ENCODE results near the gene NBAS.

DNA sequence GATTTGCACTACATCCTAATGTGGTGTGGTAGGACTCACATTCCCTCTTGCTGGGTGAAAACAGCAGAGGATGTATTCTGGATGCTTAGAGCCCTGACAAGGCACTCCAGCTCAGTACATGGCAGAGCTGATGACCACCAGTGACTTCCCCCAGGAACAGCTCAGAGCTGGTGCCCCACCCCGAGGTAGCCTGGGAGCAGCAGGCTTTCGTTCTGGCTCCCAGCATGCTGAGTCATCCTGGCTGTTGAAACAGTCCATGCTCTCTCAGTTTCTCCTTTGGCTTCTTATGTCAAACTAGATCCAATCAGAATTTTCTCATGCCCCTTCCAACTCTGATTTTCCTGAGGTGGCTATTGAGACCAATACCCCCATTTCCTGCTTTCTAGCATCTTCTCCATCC is 438.2 kb downstream of the NBAS start:
- TF ChIP-seq POLR2A (IDR thresholded peaks at IDR 0.05; ENCODE audit: low read depth, low read length) (no peak), POLR2AphosphoS5 (IDR thresholded peaks at IDR 0.05; ENCODE audit: insufficient read depth, low read depth, low read length) (no peak)
- TF ChIP-seq, protein P1, sequence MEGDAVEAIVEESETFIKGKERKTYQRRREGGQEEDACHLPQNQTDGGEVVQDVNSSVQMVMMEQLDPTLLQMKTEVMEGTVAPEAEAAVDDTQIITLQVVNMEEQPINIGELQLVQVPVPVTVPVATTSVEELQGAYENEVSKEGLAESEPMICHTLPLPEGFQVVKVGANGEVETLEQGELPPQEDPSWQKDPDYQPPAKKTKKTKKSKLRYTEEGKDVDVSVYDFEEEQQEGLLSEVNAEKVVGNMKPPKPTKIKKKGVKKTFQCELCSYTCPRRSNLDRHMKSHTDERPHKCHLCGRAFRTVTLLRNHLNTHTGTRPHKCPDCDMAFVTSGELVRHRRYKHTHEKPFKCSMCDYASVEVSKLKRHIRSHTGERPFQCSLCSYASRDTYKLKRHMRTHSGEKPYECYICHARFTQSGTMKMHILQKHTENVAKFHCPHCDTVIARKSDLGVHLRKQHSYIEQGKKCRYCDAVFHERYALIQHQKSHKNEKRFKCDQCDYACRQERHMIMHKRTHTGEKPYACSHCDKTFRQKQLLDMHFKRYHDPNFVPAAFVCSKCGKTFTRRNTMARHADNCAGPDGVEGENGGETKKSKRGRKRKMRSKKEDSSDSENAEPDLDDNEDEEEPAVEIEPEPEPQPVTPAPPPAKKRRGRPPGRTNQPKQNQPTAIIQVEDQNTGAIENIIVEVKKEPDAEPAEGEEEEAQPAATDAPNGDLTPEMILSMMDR (IDR thresholded peaks at IDR 0.05; ENCODE audit: extremely low read depth in 1 of 2, insufficient read depth in 1 of 2, low read depth in 1 of 2, low read length in 2 of 2): no peak

Data from endothelial cell of umbilical vein (primary cell).